NCI-H774 (cell line): ENCODE data around the gene MFSD11.

ENCODE experiments used
- DNase-seq: peaks from one replicate; lab custom pipeline; 2025; lab: John Stamatoyannopoulos, UW

MFSD11 gene

DNA sequence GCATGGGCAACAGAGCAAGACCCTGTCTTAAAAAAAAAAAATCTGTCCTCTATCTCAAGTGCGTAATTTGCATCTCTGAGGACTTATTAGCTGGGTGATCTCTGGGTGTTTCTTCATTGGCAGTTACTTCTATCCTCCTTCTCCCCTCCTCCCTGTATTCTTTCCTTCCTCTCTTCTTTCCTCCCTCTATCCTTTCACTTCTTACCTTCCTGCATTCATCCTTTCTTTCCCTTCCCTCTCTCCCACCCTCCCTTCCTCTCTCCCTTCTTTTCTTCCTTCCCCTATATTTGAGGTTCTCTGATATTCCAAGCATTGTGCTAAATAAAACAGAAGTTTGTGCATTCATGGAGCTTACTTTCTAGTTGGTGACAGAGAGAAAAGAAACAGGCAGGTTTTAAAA, 10.7 kb downstream of the MFSD11 start:
- no peak for DNase-seq

- no peak for DNase-seq
Measured at GRCh38 chr17:76751416-76751993, 13.6 kb downstream of the MFSD11 start.

DNA sequence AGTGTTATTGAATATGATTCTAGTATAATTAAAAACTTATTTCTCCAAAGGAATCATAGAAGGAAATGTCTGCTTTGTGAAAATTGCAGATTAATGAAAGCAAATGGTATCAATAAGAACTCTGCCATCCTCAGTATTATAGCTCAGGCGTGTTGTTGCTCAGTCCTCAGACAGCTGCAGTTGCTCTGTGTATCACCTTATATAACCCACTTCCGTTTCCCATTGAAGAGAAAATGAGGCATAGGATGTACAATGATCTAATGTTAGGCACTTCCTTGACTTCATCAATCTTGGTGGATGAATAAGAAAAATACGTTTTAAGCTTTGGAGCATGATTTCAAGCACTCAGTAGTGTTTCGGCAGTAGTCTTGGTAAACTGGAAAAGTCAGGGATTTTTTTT, 14.1 kb downstream of the MFSD11 start:
- no peak for DNase-seq

GRCh38 chr17:76753061-76753961, 15.4 kb downstream of the MFSD11 start:
- no peak for DNase-seq

DNA sequence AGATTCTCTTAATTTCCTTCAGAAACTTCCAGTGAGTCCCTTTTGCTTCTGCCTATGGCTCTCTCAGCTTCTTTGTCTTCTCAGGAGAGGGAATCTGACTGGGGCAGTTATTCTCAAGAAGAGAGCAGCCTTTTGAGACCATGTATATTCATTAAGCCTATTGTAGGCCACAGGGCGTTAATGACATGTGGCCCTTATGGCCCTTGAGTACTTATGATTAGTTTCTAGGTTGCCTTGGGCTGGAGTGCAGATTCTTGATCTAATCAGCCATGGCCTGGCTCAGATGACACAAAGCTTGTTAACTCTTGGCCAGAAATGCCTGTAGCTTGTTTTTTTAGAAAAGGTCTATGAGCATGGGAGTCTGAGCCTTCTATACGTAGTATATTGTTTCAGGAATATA, 17.4 kb downstream of the MFSD11 start:
- DNase-seq, result no peak

DNA sequence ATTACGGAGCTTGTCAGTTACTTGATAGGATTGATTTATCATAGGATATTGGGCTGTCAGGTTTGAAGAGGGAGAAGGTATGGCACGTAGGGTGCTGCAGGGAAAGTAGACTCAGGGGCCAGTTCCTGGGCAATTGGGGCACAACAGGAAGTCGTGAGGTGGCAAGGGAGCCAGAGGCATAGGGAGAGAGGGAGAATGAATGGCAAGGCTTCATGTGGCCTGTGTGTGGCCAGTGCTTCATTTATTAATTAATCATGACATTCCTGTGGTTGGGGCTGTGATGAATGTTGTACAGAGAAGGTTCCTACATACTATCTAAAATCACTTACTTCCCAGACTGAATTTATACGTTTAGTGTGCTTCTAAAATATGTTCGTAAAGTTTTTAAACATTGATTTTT, 19.3 kb downstream of the MFSD11 start:
- no peak for DNase-seq

DNA sequence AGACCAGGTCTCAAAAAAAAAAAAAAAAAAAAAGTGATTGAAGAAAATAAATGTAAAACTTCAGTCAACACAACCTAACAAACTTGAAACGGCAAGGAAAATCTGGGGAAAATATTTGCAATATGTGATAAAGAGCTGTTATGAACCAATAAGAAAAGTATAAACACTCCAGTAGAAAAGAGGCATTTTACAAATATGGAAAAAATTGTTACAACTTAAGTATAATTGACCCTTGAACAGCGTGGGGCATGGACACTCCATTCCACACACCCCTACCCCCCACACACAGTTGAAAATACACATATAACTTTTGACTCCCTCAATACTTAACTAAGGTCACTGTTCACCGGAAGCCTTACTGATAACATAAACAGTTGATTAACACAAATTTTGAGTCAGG, 20.7 kb downstream of the MFSD11 start:
- no peak for DNase-seq

GRCh38 chr17:76772842-76773525, 35.1 kb downstream of the MFSD11 start:
- no peak for DNase-seq

DNA sequence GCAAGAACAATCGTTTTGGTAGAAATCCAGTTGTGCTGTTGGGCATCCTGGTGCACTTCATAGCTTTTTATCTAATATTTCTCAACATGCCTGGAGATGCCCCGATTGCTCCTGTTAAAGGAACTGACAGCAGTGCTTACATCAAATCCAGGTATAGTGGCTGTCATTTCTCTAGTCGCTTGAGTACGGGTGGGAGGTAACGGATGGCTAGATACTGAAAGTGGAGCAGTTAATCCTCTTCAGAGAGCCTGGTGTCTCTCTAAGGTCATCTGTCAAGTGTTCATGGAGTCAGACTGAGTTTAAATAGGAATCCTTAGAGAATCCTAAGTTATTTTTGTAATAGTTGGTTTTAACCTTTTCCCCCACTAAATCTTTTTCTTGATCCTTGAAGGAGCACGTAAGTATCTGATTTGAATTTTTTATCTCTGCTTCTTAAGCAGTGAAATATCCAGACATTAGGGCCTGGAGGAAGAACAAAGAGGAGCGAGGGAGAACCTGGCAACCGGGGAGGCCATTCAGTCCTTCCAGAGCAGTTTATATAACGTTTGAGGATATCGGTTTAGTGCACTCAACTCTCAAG, 37.2 kb downstream of the MFSD11 start:
- DNase-seq, result no peak

- DNase-seq, result no peak
Measured at GRCh38 chr17:76781056-76781982, 43.4 kb downstream of the MFSD11 start.

- no peak for DNase-seq
Measured at GRCh38 chr17:76783146-76783545, 45.2 kb downstream of the MFSD11 start.

DNA sequence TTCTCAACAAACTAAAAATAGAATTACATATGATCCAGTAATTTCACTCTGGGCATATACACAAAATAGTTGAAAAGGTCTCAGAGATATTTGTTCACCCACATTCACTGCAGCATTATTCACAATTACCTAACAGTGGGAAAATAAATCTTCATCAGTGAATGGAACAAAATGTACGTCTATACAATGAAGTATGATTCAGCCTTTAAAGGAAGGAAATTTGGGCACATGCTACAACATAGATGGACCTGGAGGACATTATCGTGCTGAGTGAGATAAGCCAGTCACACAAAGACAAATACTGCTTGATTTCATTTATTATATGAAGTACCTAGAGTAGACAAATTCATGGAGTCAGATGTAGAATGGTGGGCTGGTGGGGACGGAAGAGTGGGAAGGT, 47.0 kb downstream of the MFSD11 start:
- no peak for DNase-seq

DNA sequence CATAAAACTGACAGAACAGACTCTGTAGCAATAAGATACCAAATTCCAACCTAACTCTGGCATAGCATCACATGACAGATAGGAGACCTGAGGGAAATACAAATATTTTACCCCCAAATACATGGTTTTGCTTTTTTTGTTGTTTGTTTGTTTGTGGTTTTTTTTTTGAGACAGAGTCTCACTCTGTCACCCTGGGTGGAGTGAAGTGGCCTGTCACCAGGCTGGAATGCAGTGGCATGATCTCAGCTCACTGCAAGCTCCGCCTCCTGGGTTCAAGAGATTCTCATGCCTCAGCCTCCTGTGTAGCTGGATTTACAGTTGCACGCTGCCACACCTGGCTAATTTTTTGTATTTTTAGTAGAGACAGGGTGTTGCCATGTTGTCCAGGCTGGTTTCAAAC, 49.9 kb downstream of the MFSD11 start:
- peak; percentile 68 for DNase-seq

- DNase-seq, result peak; percentile 55
Measured at GRCh38 chr17:76789235-76789788, 51.4 kb downstream of the MFSD11 start.

DNA sequence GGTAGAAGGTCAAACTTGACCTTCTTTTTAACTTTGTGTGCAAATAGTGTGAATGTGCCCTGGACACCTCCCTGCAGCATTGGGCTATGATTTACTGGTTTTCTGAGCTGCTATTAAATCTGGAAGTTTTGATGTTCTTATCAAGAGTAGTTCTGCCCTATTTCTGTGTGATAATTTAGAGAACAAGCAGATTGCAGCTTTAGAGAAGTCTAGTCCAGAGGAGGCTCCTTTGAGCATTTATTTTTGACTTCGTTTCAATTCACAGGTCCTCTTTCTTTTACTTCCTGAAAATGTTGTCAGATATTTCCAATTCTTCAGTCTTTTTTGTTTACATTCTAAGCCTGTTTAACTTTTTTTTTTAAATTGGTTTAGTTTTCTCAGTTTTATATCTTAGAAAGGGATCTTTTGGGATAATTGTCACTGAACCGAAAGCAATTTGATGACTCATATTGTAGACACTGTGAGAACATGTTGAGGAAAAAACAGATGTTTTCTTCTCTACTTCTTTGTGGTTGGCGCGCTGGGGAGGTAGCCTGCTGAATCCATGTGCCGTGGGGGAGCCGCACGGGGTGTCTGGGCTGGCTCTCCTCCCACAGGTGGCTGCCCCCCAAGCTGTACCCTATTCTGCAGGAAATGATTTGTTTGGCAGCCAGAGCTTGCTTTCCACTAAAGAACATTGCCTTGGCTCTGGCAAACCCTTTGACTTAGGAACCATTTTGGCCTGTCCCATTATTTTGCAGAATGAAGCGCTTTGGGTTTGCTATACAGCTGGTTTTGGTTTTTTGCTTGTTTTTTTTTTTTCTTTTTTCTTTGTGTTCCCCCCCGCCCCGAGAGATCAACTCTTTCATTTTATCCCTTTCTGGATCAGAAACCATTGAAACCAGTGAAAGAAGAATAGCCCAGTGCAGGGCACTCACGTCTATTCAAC, 53.4 kb downstream of the MFSD11 start:
- peak; percentile 38 for DNase-seq

DNA sequence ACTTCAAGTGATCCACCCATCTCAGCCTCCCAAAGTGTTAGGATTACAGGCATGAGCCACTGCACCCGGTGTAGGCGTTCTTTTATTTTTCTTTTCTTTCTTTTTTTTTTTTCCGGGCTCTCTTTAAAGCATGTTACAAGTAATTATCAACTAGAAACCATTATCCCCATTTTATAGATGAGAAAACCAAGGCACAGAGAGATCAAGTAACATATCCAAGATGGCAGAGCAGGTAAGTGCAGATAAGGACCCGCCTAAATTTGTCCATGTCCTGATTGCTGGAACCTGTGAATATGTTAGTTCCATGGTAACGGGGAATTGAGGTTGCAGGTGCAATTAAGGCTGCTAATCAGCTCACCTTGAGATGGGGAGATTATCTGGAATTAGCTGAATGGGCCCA, 54.4 kb downstream of the MFSD11 start:
- no peak for DNase-seq

DNA sequence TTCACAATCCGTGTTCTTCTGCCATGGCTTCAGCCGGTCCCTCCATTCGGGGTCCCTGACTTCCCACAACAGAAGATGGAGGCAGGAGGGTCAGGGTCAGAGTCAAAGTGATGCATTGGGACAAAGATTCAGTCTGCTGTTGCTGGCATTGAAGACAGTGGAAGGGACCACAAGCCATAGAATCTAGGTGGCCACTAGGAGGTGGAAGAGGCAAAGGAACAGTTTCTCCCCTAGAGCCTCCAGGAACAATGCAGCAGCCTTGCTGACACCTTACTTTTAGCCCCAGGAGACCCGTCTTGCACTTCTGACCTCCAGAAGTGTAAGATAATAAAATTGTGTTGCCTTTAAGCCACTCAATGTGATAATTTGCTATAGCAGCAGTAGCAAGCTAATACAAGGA, 55.9 kb downstream of the MFSD11 start:
- peak; percentile 25 for DNase-seq

DNA sequence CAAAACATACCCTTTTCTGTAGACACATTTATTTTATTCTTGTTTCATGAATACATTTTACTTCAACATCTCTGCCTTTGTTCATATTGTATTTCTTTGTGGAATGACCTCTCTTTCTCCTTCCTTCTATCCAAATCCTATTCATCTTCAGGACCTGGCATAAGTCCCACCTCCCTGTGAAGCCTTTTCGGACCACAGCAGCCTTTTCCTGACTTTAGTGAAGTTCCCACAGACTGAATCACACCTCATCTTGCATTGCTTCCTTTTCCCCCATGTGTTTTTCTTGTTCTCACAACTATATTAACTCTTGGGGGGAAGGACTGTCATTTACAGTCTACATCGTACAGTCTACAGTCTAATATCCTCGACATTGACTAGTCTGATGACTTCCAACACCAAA, 58.2 kb downstream of the MFSD11 start:
- DNase-seq, result no peak

GRCh38 chr17:76797241-76797840, 59.4 kb downstream of the MFSD11 start:
- no peak for DNase-seq

DNA sequence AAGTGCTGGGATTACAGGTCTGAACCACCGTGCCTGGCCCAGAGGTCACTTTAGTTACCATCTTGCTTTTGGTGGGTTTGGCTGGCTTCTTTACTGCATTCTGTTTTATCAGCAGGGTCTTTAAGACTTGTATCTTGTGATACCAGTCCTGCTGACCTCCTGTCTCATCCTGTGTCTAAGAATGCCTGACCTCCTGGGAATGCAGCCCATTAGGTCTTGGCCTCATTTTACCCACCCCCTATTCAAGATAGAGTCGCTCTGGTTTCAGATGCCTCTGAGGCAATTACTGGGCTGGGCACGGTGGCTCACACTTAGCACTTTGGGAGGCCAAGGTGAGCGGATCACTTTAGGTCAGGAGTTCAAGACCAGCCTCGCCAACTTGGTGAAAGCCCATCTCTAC, 63.8 kb downstream of the MFSD11 start:
- no peak for DNase-seq
